AG09309 (cell line): ENCODE results near the gene SMIM1.

Experiments used
- DNase-seq: peaks from one replicate; pipeline ENCODE4 v3.0.0-alpha.2; 2010; ENCODE audit warnings: low read depth
- H3K4me3 ChIP-seq: 2 replicates; pipeline ENCODE4 v1.5.1; 2011; ENCODE audit warnings: mild to moderate bottlenecking, low read depth, low read length, moderate library complexity; ENCODE audit not compliant: control insufficient read depth
- CTCF ChIP-seq: IDR thresholded peaks from 2 replicates; pipeline ENCODE4 v1.5.1; 2011; ENCODE audit warnings: mild to moderate bottlenecking, low read depth, low read length, inconsistent platforms; ENCODE audit not compliant: insufficient read depth, control insufficient read depth; ENCODE audit errors: missing control alignments

SMIM1 gene

GRCh38 chr1:3762873-3763228, 9.7 kb upstream of the SMIM1 start:
- no peak for DNase-seq
- no peak overlapping the region for H3K4me3 ChIP-seq
- TF ChIP-seq CTCF, result no peak

GRCh38 chr1:3763351-3764125, 9.0 kb upstream of the SMIM1 start:
- DNase-seq, result no peak
- no peak overlapping the region for H3K4me3 ChIP-seq
- TF ChIP-seq CTCF, result no peak

- no peak overlapping the region for H3K4me3 ChIP-seq
- no peak for TF ChIP-seq CTCF
- DNase-seq, result no peak
Observed at GRCh38 chr1:3767328-3767925, 5.1 kb upstream of the SMIM1 start.

- TF ChIP-seq CTCF, result no peak
- DNase-seq, result no peak
- H3K4me3 ChIP-seq, result no peak overlapping the region
Observed at GRCh38 chr1:3768811-3769390, 3.6 kb upstream of the SMIM1 start.

GRCh38 chr1:3770047-3770765, 2.3 kb upstream of the SMIM1 start:
- no peak for TF ChIP-seq CTCF
- H3K4me3 ChIP-seq, result no peak overlapping the region
- DNase-seq, result no peak

GRCh38 chr1:3771108-3772026, 1.2 kb upstream of the SMIM1 start:
- DNase-seq, result no peak
- TF ChIP-seq CTCF, result no peak
- peak overlapping the region; percentile 38 for H3K4me3 ChIP-seq
